Measurements from ENCODE around the gene TACC2.

The TACC2 gene

GRCh38 chr10:122140461-122140902, 151.5 kb downstream of the TACC2 start:
- DNase-seq (ENCODE audit: low read depth), result no peak
- no peak overlapping the region for H3K4me3 ChIP-seq (ENCODE audit: low read depth, low read length)
- TF ChIP-seq, protein P1, sequence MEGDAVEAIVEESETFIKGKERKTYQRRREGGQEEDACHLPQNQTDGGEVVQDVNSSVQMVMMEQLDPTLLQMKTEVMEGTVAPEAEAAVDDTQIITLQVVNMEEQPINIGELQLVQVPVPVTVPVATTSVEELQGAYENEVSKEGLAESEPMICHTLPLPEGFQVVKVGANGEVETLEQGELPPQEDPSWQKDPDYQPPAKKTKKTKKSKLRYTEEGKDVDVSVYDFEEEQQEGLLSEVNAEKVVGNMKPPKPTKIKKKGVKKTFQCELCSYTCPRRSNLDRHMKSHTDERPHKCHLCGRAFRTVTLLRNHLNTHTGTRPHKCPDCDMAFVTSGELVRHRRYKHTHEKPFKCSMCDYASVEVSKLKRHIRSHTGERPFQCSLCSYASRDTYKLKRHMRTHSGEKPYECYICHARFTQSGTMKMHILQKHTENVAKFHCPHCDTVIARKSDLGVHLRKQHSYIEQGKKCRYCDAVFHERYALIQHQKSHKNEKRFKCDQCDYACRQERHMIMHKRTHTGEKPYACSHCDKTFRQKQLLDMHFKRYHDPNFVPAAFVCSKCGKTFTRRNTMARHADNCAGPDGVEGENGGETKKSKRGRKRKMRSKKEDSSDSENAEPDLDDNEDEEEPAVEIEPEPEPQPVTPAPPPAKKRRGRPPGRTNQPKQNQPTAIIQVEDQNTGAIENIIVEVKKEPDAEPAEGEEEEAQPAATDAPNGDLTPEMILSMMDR (IDR thresholded peaks at IDR 0.05; ENCODE audit: control insufficient read depth, extremely low read depth, insufficient read depth), result no peak

DNA sequence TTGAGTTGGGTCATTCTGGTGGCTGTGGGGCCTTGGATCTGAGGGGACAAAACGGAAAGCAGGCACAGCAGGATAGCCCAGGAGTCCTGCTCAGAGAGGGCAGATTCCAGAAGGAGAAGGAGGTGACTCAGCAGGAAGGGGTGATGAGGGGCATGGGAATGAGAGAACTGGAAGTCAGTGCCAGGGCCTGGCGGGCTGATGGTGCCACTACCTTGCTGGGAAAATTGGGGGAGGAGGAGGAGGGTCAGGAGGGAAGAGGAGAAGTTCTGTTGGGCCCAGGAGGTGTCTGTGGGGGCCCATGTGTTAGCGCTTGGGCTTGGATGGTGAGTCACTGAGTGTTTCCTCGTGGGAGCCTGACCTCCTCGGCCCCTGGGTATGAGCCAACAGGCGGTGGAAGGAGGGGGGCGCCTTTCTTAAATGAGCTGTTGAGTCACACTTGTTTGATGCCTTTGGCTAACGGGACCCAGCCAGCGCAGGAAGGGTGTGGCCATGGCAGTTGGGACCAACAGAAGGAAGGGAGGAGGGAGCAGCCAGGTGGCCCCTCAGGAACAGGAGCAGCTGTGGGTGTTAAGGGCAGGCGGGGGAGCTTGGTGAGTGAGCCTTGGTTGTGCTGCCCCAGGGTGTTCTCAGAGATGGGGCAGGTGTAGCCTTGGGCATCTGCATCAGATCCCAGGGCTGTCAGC, 152.1 kb downstream of the TACC2 start:
- H3K4me3 ChIP-seq (ENCODE audit: low read depth, low read length), result no peak overlapping the region
- TF ChIP-seq, protein P1 (IDR thresholded peaks at IDR 0.05; ENCODE audit: control insufficient read depth, extremely low read depth, insufficient read depth), result no peak
- DNase-seq (ENCODE audit: low read depth), result no peak

DNA sequence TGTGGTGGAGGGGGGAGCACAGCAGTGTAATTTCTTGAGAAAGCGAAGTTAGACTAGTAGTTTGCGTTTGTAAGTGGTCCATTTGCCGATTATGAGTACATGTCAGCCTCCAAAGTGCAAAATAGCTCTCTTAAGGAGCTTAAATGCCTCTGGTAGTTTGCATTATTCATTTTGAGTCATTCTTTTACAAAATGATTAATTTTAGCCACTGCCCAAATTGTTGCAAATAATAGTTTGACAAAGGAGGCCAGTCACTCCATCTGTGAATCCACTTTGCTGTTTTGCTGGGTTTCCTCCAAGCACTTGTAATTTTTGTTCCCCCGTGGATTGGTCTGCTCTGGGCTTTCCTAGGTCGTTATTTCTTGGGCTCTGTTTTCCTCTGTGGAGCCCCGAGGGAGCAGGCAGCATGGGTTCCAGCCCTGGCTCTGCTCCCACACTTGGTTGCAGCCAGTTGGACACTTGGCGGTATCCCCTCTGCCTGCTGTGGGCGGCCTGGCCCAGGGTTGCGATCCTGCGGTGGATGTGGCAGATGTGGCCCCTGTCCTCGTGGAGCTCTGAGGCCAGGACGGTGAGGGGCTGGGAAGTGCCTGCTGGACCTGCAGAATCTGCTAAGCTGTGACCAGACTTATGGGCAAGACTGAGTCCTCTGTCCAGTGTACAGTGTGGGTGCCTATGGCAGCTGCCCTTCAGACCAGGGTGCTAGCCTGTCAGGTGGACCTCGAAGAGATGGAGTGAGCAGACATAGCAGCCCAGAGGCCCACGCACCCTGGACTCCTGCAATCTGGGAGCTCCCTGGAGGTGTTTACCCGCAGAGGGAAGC, 153.1 kb downstream of the TACC2 start:
- DNase-seq (ENCODE audit: low read depth), result no peak
- H3K4me3 ChIP-seq (ENCODE audit: low read depth, low read length), result no peak overlapping the region
- TF ChIP-seq, protein P1 (IDR thresholded peaks at IDR 0.05; ENCODE audit: control insufficient read depth, extremely low read depth, insufficient read depth), result no peak

DNA sequence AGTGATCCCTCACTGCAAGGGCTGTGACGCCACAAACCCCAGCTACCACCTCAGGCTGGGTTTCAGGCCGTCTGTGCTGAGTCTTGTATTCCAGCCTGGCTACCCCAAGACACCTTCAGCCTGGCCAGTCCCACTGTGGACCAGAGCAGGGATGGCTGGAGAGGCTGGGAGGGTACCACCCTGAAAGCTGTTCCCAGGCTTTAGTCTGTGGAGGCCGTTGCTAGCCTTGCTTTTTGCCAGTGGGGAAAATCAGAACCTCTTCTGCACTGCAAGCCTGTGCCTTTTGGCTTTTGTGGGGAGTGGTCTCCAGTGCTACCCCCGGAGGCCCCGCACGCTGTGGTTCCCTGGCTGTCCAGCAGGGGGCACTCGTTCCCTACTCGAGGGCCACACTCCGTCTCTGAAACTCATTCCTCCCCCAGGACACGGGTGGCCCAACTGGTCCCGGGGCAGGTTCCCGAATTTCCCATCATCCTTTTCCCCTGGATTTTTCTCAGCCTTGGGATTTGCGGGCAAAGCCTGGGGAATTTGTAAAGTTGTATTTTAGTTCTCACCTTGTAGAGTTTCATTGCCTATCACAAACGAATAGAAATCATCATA, 153.8 kb downstream of the TACC2 start:
- TF ChIP-seq, protein P1 (IDR thresholded peaks at IDR 0.05; ENCODE audit: control insufficient read depth, extremely low read depth, insufficient read depth), result peak; percentile 89
- no peak for DNase-seq (ENCODE audit: low read depth)
- no peak overlapping the region for H3K4me3 ChIP-seq (ENCODE audit: low read depth, low read length)

- TF ChIP-seq, protein P1 (IDR thresholded peaks at IDR 0.05; ENCODE audit: control insufficient read depth, extremely low read depth, insufficient read depth), result no peak
- DNase-seq (ENCODE audit: low read depth), result no peak
- no peak overlapping the region for H3K4me3 ChIP-seq (ENCODE audit: low read depth, low read length)
These were observed 154.4 kb downstream of the TACC2 start for GRCh38 chr10:122143238-122143841.

DNA sequence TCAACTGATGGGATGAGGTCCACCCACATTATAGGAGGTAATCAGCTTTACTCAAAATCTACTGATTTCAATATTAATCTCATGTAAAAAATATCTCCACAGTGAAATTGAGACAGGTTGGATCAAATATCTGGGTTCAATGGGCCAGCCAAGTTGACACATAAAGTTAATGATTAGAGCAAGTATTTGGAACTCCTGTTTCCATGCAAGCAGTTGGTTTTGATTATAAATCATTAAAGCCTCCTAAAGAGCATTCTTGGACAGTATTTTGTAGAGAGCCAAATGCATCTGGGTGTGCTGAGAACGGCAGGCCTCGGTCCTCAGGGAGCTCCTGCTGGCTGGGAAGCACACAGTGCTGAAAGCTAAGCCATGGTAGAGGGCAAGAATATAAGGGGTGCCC, 155.2 kb downstream of the TACC2 start:
- TF ChIP-seq, protein P1 (IDR thresholded peaks at IDR 0.05; ENCODE audit: control insufficient read depth, extremely low read depth, insufficient read depth), result no peak
- no peak for DNase-seq (ENCODE audit: low read depth)
- no peak overlapping the region for H3K4me3 ChIP-seq (ENCODE audit: low read depth, low read length)

Measured in LNCaP clone FGC (cell line).